Skeletal muscle tissue (tissue), 4 donors: Measurements from ENCODE around the gene MUC4. TPM values are rescaled to one million over a fixed set of nuclear protein-coding genes. Genes with fewer than 3 reads are reported as not detected.
"Not testable (repeated sequence)": the region's sequence is repeated elsewhere in the genome, so short reads cannot be mapped to it uniquely, and the experiment has no call there.

Experiments
- H3K27ac ChIP-seq: one replicate; pipeline ENCODE4 v1.7.0; 2013; ENCODE audit warnings: mild to moderate bottlenecking, low read depth, low read length, inconsistent platforms
- H3K27me3 ChIP-seq, 3 donors: one replicate each; pipeline ENCODE4 v1.7.0; 2013; ENCODE audit warnings: low read length in 3 of 3; ENCODE audit not compliant: control insufficient read depth in 3 of 3, insufficient read depth in 3 of 3
- H3K36me3 ChIP-seq, 3 donors: one replicate each; pipeline ENCODE4 v1.7.0; 2013; ENCODE audit warnings: low read length in 3 of 3; ENCODE audit not compliant: control insufficient read depth in 3 of 3, insufficient read depth in 3 of 3
- H3K4me1 ChIP-seq, 3 donors: one replicate each; pipeline ENCODE4 v1.7.0; 2013; ENCODE audit warnings: low read length in 3 of 3, mild to moderate bottlenecking in 3 of 3; ENCODE audit not compliant: control insufficient read depth in 3 of 3, insufficient read depth in 3 of 3
- H3K4me3 ChIP-seq, 3 donors: one replicate each; pipeline ENCODE4 v1.7.0; 2013; ENCODE audit warnings: low read length in 3 of 3
- H3K9ac ChIP-seq, 3 donors: one replicate each; pipeline ENCODE4 v1.7.0; 2013; ENCODE audit warnings: low read length in 3 of 3, mild to moderate bottlenecking in 3 of 3, moderate library complexity in 2 of 3, low read depth in 1 of 3
- H3K9me3 ChIP-seq, 3 donors: one replicate each; pipeline ENCODE4 v1.7.0; 2013; ENCODE audit warnings: low read length in 3 of 3; ENCODE audit not compliant: control insufficient read depth in 3 of 3
- total RNA-seq: library from RNA; depleted of rRNA; stranded (reverse); fragments of >200 nt; gene quantifications from one replicate; pipeline ENCODE4 v1.2.3, GENCODE V29; 2014
- donor health status: Osteomylitis.

MUC4 gene
- total RNA-seq, 1 donor from 2014 or later, result 0.52 TPM

DNA sequence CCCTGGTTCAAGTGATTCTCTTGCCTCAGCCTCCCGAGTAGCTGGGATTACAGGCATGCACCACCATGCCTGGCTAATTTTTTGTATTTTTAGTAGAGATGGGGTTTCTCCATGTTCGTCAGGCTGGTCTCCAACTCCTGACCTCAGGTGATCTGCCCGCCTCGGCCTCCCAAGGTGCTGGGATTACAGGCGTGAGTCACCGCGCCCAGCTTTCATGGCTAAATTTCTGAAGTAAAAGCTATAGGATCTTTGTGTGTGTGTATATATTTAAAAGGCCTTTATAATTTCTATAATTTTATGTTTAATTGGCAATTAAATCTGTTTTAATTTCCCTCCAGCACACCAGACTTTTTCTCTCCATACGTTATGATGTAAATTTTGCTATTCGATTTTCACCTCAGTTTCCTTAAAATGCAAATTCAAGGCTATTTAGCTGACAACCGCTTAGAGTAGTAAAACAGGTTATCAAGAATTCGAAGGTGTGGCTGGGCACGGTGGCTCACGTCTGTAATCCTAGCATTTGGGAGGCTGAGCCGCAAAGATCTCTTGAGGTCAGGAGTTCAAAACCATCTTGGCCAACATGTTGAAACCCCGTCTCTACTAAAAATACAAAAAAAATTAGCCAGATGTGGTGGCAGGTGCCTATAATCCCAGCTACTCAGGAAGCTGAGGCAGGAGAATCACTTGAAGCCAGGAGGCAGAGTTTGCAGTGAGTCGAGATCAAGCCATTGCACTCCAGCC, 92.0 kb downstream of the MUC4 start:
- H3K9ac ChIP-seq, H3K27ac ChIP-seq, H3K4me3 ChIP-seq, H3K4me1 ChIP-seq, H3K9me3 ChIP-seq, H3K27me3 ChIP-seq: not testable (repeated sequence)
- peaks cover 11% of the 10 kb centered on the region in 3 donors for H3K36me3 ChIP-seq

DNA sequence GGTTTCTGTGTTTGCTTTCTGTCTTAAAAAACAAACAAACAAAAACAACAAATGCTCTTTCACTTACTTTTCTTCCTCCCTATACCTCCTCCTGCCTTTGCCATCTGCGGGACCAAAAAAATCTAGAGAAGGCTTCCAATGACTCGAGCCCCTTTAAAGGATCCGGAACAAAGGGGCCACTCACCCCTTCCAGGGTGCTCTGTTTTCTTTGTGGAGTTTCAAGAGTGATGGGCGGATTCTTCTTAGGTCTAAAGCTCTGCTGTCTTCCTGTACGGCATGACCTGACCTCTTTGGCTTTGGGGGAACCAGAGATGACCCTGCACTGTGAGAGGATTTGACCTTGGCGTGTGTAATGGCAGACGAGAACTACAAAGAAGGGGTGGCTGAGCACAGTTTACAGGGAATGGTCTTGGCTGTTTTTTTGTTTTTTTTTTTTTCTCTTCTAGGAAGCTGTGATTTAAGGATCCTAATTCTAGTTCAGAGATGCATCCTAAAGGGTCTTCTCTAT, 93.2 kb downstream of the MUC4 start:
- Histone ChIP-seq H3K4me3 (no peak overlapping the region), H3K36me3 (peaks cover 15 to 16% (median 15%) of the 10 kb centered on the region in 3 donors), H3K27ac (no peak overlapping the region), H3K9me3 (no peaks in the 10 kb centered on the region), H3K27me3 (peaks cover 0 to 5% (median 0%) of the 10 kb centered on the region in 3 donors), H3K9ac (no peak overlapping the region), H3K4me1 (peaks cover 4 to 9% (median 7%) of the 10 kb centered on the region in 3 donors)

DNA sequence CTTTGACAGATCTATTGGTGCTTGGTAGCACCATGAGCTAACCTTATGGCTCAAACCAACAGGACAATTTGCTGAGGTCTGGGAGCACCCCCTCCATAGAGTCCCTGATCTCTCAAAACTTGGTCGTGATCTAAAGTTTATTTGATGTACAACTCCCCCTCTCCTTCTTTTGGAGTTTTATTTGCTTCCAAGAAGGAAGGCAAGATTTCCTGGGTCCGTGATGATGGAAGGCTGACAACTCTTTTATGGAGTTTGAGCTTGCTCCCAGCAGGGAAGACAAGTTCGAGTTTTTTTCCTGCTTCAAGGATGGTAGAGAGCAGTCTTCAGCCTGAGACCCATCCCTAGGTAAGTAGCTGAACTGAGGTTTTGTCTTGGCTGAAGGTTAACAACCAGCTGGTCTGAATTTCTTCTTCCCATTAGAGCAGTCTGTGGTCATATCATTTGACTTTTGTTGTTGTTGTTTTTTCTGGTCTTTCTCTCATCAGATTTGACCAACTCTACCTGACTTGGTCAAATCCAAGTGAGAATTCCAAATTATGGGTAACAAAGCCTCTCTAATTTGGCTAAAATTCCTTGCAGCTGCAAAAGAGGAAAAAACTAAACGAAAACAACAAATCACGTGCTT, 93.8 kb downstream of the MUC4 start:
- H3K36me3 ChIP-seq, result peaks cover 15 to 16% (median 15%) of the 10 kb centered on the region in 3 donors
- H3K4me1 ChIP-seq, result peaks cover 4 to 9% (median 7%) of the 10 kb centered on the region in 3 donors
- peaks cover 0 to 5% (median 0%) of the 10 kb centered on the region in 3 donors for H3K27me3 ChIP-seq
- no peaks in the 10 kb centered on the region for H3K9me3 ChIP-seq
- no peak overlapping the region for H3K27ac ChIP-seq
- H3K9ac ChIP-seq, result no peak overlapping the region
- H3K4me3 ChIP-seq, result no peak overlapping the region

GRCh38 chr3:195717416-195717815, 94.3 kb downstream of the MUC4 start:
- no peaks in the 10 kb centered on the region for H3K9me3 ChIP-seq
- peaks cover 0 to 5% (median 0%) of the 10 kb centered on the region in 3 donors for H3K27me3 ChIP-seq
- peaks cover 4 to 9% (median 7%) of the 10 kb centered on the region in 3 donors for H3K4me1 ChIP-seq
- peaks cover 15 to 16% (median 15%) of the 10 kb centered on the region in 3 donors for H3K36me3 ChIP-seq
- no peak overlapping the region for H3K9ac ChIP-seq
- no peak overlapping the region for H3K27ac ChIP-seq
- H3K4me3 ChIP-seq, result no peak overlapping the region

DNA sequence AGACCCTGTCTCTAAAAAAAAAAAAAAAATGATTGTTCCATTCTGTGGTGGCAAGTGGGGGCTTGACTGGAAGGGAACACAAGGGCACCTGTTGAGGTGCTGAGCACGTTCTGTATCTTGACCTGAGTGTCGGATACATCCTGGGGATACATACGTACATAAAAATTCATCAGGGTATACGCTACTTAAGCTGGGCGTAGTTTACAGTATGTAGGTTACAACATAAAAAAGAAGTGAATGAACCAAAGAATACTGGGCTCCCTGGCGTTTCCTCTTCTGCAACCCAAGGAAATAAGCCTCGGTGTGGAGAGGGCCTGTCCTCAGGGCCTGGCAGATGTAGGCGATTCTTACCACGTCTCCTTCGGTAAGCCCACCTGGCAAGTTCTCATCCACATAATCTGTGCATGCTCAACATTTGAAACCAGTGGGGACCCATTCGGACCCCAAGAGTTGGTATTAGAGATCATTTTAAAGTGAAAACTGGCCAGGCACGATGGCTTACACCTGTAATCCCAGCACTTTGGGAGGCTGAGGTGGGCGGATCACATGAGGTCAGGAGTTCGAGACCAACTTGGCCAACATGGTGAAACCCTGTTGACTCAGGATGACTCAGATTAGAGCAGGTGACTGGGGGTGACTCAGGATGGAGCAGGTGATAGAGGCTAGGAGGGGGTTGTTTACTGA, 96.0 kb downstream of the MUC4 start:
- Histone ChIP-seq H3K36me3 (peaks cover 26 to 27% (median 27%) of the 10 kb centered on the region in 3 donors), H3K27ac (no peak overlapping the region), H3K9me3 (no peaks in the 10 kb centered on the region), H3K27me3 (peaks cover 0 to 1% (median 0%) of the 10 kb centered on the region in 3 donors), H3K9ac (no peak overlapping the region), H3K4me1 (peaks cover 4 to 9% (median 7%) of the 10 kb centered on the region in 3 donors), H3K4me3 (no peak overlapping the region)

GRCh38 chr3:195715134-195715533, 96.6 kb downstream of the MUC4 start:
- no peak overlapping the region for H3K4me3 ChIP-seq
- H3K27me3 ChIP-seq, result no peaks in the 10 kb centered on the region

DNA sequence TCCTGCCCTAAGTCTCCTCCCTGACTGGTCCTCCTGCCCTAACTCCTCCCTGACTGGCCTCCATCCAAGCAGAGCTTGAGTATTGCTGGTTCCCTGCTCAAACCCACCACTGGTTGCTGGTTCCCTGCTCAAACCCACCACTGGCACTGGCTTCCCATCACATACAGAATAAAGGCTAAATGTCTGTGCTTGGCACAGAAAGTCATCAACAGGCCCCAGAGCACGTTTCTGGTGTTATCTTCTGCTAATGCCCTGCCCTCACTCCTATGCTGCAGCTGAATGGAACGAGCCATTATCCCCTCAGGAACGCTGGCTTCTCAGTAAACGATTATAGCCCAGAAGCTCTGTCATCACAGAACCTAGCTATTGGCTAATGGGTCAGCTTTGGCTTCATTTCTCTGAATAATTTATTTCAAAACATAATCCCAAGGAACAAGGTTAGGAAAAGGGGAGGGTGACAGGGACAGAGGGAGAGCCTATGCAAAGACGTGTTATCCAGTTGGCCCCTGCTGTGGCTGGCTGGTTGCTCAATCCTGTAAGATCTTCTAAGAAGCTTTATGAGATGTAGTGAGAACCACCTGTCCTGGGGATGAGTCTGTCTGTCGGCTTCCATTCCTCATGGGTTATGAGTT, 97.2 kb downstream of the MUC4 start:
- H3K4me1 ChIP-seq, result peaks cover 4 to 9% (median 7%) of the 10 kb centered on the region in 3 donors
- H3K9ac ChIP-seq, result no peak overlapping the region
- H3K27ac ChIP-seq, result no peak overlapping the region
- peaks cover 32 to 37% (median 33%) of the 10 kb centered on the region in 3 donors for H3K36me3 ChIP-seq
- no peak overlapping the region for H3K4me3 ChIP-seq
- H3K27me3 ChIP-seq, result no peaks in the 10 kb centered on the region
- H3K9me3 ChIP-seq, result no peaks in the 10 kb centered on the region

More at GRCh38 chr3:195715134-195715533, 96.6 kb downstream of the MUC4 start:
- Histone ChIP-seq H3K27ac (no peak overlapping the region), H3K9ac (no peak overlapping the region), H3K9me3 (no peaks in the 10 kb centered on the region), H3K36me3 (peaks cover 27 to 33% (median 27%) of the 10 kb centered on the region in 3 donors), H3K4me1 (peaks cover 4 to 9% (median 7%) of the 10 kb centered on the region in 3 donors)

DNA sequence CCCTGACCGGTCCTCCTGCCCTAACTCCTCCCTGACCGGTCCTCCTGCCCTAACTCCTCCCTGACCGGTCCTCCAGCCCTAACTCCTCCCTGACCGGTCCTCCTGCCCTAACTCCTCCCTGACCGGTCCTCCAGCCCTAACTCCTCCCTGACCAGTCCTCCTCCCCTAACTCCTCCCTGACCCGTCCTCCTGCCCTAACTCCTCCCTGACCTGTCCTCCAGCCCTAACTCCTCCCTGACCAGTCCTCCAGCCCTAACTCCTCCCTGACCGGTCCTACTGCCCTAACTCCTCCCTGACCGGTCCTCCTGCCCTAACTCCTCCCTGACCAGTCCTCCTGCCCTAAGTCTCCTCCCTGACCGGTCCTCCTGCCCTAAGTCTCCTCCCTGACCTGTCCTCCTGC, 98.6 kb downstream of the MUC4 start:
- H3K36me3 ChIP-seq, result peaks cover 44 to 50% (median 47%) of the 10 kb centered on the region in 3 donors
- not testable (repeated sequence) for H3K27me3 ChIP-seq

GRCh38 chr3:195712535-195712910, 99.2 kb downstream of the MUC4 start:
- H3K36me3 ChIP-seq, result peaks cover 46 to 52% (median 48%) of the 10 kb centered on the region in 3 donors
- not testable (repeated sequence) for H3K9ac ChIP-seq, H3K9me3 ChIP-seq, H3K4me1 ChIP-seq, H3K4me3 ChIP-seq, H3K27me3 ChIP-seq, H3K27ac ChIP-seq

More for the DNA sequence above, 98.6 kb downstream of the MUC4 start:
- H3K4me1 ChIP-seq, H3K9me3 ChIP-seq, H3K27ac ChIP-seq, H3K9ac ChIP-seq, H3K4me3 ChIP-seq: not testable (repeated sequence)
